Sigmoid colon (tissue), 4 donors: Measurements from ENCODE around the gene F8.

Experiments used
- CTCF ChIP-seq, 4 experiments: fragments of 450-650 bp in 3 of 4; fragments of 200-600 bp in 1 of 4; IDR thresholded peaks; one replicate each; pipeline ENCODE4 v1.5.1; 2016 to 2019; ENCODE audit warnings: antibody characterized with exemption in 4 of 4, mild to moderate bottlenecking in 3 of 4, moderate library complexity in 2 of 4
- EP300 ChIP-seq, 4 donors: sonication (generic); formaldehyde crosslinking; IDR thresholded peaks; one replicate each; pipeline ENCODE4 v1.6.1; 2017; ENCODE audit warnings: antibody characterized with exemption in 4 of 4
- POLR2A ChIP-seq, 2 donors: fragments of 450-650 bp; IDR thresholded peaks; one replicate each; pipeline ENCODE4 v1.6.1; 2016; ENCODE audit warnings: antibody characterized with exemption in 2 of 2, mild to moderate bottlenecking in 2 of 2, moderate library complexity in 2 of 2

GRCh38 chrX:154813801-154814200, 208.7 kb downstream of the F8 start:
- TF ChIP-seq CTCF (IDR thresholded peaks at IDR 0.05): no peak
- no peak for TF ChIP-seq POLR2A (IDR thresholded peaks at IDR 0.05)
- no peak for TF ChIP-seq EP300 (IDR thresholded peaks at IDR 0.05)
